Calu3 (cell line): Measurements from ENCODE around the gene BNIP3. TPM values are rescaled to one million over a fixed set of nuclear protein-coding genes. Genes with fewer than 3 reads are reported as not detected.

Experiments used
- total RNA-seq: library from RNA; stranded (reverse); gene quantifications from 2 replicates; pipeline ENCODE4 v1.2.3, GENCODE V29; 2022

The BNIP3 gene
- total RNA-seq, 1 experiment from 2014 or later = 7.9 TPM

Other genes starting within 250 kb of the BNIP3 start
- 17.2 and 23.7 TPM in 2 replicates for gene PPP2R2D, start 80.9 kb downstream of the BNIP3 start, total RNA-seq
- 0.05 TPM in 2 replicates for gene JAKMIP3, start 84.0 kb upstream of the BNIP3 start, total RNA-seq
- 0.17 TPM in 1 of 2 replicates, not detected in the other for gene DPYSL4, start 205.0 kb upstream of the BNIP3 start, total RNA-seq